NCI-H345 (cell line): ENCODE measurements around the gene ARHGAP45.
"Not testable (repeated sequence)": the region's sequence is repeated elsewhere in the genome, so short reads cannot be mapped to it uniquely, and the experiment has no call there.

Experiments
- DNase-seq: peaks from one replicate; lab custom pipeline; 2025; lab: John Stamatoyannopoulos, UW

The ARHGAP45 gene

GRCh38 chr19:1105008-1105872, 38.3 kb downstream of the ARHGAP45 start:
- DNase-seq: no peak

- DNase-seq: no peak
Measured at GRCh38 chr19:1105873-1106840, 39.2 kb downstream of the ARHGAP45 start.

- DNase-seq: no peak
Measured at GRCh38 chr19:1106841-1107660, 40.1 kb downstream of the ARHGAP45 start.

- no peak for DNase-seq
Measured at GRCh38 chr19:1107661-1108261, 40.8 kb downstream of the ARHGAP45 start.

GRCh38 chr19:1108291-1109031, 41.5 kb downstream of the ARHGAP45 start:
- no peak for DNase-seq

- DNase-seq: no peak
Measured at GRCh38 chr19:1109032-1109551, 42.1 kb downstream of the ARHGAP45 start.

GRCh38 chr19:1109697-1110671, 43.0 kb downstream of the ARHGAP45 start:
- no peak for DNase-seq

GRCh38 chr19:1110809-1111640, 44.1 kb downstream of the ARHGAP45 start:
- DNase-seq: no peak

- DNase-seq: no peak
Measured at GRCh38 chr19:1111641-1112267, 44.8 kb downstream of the ARHGAP45 start.

- no peak for DNase-seq
Measured at GRCh38 chr19:1112268-1113029, 45.5 kb downstream of the ARHGAP45 start.

GRCh38 chr19:1113030-1113985, 46.3 kb downstream of the ARHGAP45 start:
- peak; percentile 49 for DNase-seq

- no peak for DNase-seq
Measured at GRCh38 chr19:1113986-1114483, 47.1 kb downstream of the ARHGAP45 start.

GRCh38 chr19:1114728-1115127, 47.8 kb downstream of the ARHGAP45 start:
- DNase-seq: not testable (repeated sequence)

- DNase-seq: no peak
Measured at GRCh38 chr19:1115646-1116420, 48.9 kb downstream of the ARHGAP45 start.
